ENCODE results near the gene FASTKD2.

GRCh38 chr2:206721256-206721920 lies 44.0 kb upstream of the FASTKD2 start:
- no peak for TF ChIP-seq CTCF (IDR thresholded peaks at IDR 0.05)
- no peak for TF ChIP-seq ZFX (IDR thresholded peaks at IDR 0.05; ENCODE audit: borderline replicate concordance)

Data from 22Rv1 (cell line).